HG03064 (cell line): ENCODE results near the gene GRK2.
A peak's percentile ranks its signal among the peaks of the same experiment; 100 is the strongest.
"Not testable (repeated sequence)": the region's sequence is repeated elsewhere in the genome, so short reads cannot be mapped to it uniquely, and the experiment has no call there.

Experiments used
- ATAC-seq: cut with Tn5 transposase; IDR thresholded peaks from one replicate; pipeline ENCODE4 v1.9.1; 2021; ENCODE audit warnings: low read depth; ENCODE audit not compliant: unreplicated experiment

GRK2 gene

GRCh38 chr11:67253872-67254624 lies 12.2 kb upstream of the GRK2 start:
- no peak for ATAC-seq

GRCh38 chr11:67254798-67255197 lies 11.5 kb upstream of the GRK2 start:
- ATAC-seq = no peak

- no peak for ATAC-seq
These were observed 10.9 kb upstream of the GRK2 start for GRCh38 chr11:67255353-67255752.

GRCh38 chr11:67255864-67256263 lies 10.4 kb upstream of the GRK2 start:
- ATAC-seq = no peak

- no peak for ATAC-seq
These were observed 9.7 kb upstream of the GRK2 start for GRCh38 chr11:67256477-67257135.

- ATAC-seq = no peak
These were observed 5.9 kb upstream of the GRK2 start for GRCh38 chr11:67260406-67260805.

GRCh38 chr11:67260885-67261639 lies 5.2 kb upstream of the GRK2 start:
- not testable (repeated sequence) for ATAC-seq

- ATAC-seq = no peak
These were observed 4.7 kb upstream of the GRK2 start for GRCh38 chr11:67261640-67261945.

- no peak for ATAC-seq
These were observed 4.2 kb upstream of the GRK2 start for GRCh38 chr11:67261946-67262681.

- no peak for ATAC-seq
These were observed 3.3 kb upstream of the GRK2 start for GRCh38 chr11:67262731-67263675.

- no peak for ATAC-seq
These were observed 2.0 kb upstream of the GRK2 start for GRCh38 chr11:67264260-67264659.

- no peak for ATAC-seq
These were observed 1.2 kb upstream of the GRK2 start for GRCh38 chr11:67264877-67265632.

GRCh38 chr11:67265633-67266448 lies 432 bp upstream of the GRK2 start:
- peak; percentile 29 for ATAC-seq

- ATAC-seq = no peak
These were observed 1.2 kb downstream of the GRK2 start for GRCh38 chr11:67267188-67268080.

- ATAC-seq = no peak
These were observed 2.0 kb downstream of the GRK2 start for GRCh38 chr11:67268081-67268961.

- ATAC-seq = no peak
These were observed 2.6 kb downstream of the GRK2 start for GRCh38 chr11:67268962-67269268.
